K562 (cell line): ENCODE measurements around the gene CD69. TPM values are rescaled to one million over a fixed set of nuclear protein-coding genes. Genes with fewer than 3 reads are reported as not detected.

ENCODE experiments used
- CTBP1 ChIP-seq: fragments of 450-650 bp; IDR thresholded peaks from 2 replicates; pipeline ENCODE4 v1.6.1; 2016; ENCODE audit warnings: borderline replicate concordance
- DACH1 ChIP-seq: fragments of 450-650 bp; IDR thresholded peaks from 2 replicates; pipeline ENCODE4 v1.6.1; 2018; ENCODE audit not compliant: partially characterized antibody
- DPF2 ChIP-seq: fragments of 450-650 bp; IDR thresholded peaks from 2 replicates; pipeline ENCODE4 v1.6.1; 2016
- ETV1 ChIP-seq: fragments of 450-650 bp; conservative IDR thresholded peaks from 2 replicates; pipeline ENCODE4 v1.6.1; 2016; ENCODE audit warnings: missing genetic modification characterization, control low read depth, low read depth, missing compliant biosample characterization
- ETV6 ChIP-seq, 3 experiments: fragments of 150-350 bp in 1 of 3; sonication (generic) in 1 of 3; formaldehyde crosslinking in 1 of 3; IDR thresholded peaks; 2 replicates each; pipeline versions ENCODE4 v1.6.1 to v1.8.0; 2014 to 2022; ENCODE audit warnings: borderline replicate concordance in 2 of 3, low read depth in 2 of 3, antibody characterized with exemption in 1 of 3, low read length in 1 of 3, mild to moderate bottlenecking in 1 of 3, missing genetic modification reagents in 1 of 3
- MAFK ChIP-seq: IDR thresholded peaks from 2 replicates; pipeline ENCODE4 v1.6.1; 2011; ENCODE audit warnings: low read length, improper control_type of control experiment
- NFE2 ChIP-seq: IDR thresholded peaks from 2 replicates; pipeline ENCODE4 v1.6.1; 2014; ENCODE audit warnings: antibody characterized with exemption, low read depth
- POLR2A ChIP-seq: fragments of 450-650 bp; conservative IDR thresholded peaks from 2 replicates; pipeline ENCODE4 v1.6.1; 2016
- POLR2H ChIP-seq: IDR thresholded peaks from 2 replicates; pipeline ENCODE4 v1.6.1; 2016; ENCODE audit warnings: missing genetic modification characterization, low read depth, mild to moderate bottlenecking, control low read depth, missing compliant biosample characterization, moderate library complexity
- RBFOX2 ChIP-seq: fragments of 200-400 bp; formaldehyde crosslinking; IDR thresholded peaks from 2 replicates; pipeline ENCODE4 v1.6.1; 2017; ENCODE audit warnings: low read depth, mild to moderate bottlenecking, low read length, moderate library complexity
- SMC3 ChIP-seq: conservative IDR thresholded peaks from 2 replicates; pipeline ENCODE4 v1.6.1; 2011; ENCODE audit warnings: low read depth, low read length, improper control_type of control experiment; ENCODE audit not compliant: insufficient read depth
- SPI1 ChIP-seq: IDR thresholded peaks from 2 replicates; pipeline ENCODE4 v1.6.1; 2011; ENCODE audit warnings: low read depth, low read length, control low read depth, borderline replicate concordance
- SREBF2 ChIP-seq: sonication (generic); formaldehyde crosslinking; IDR thresholded peaks from 2 replicates; pipeline ENCODE4 v1.4.0; 2020; ENCODE audit warnings: mild to moderate bottlenecking, missing genetic modification reagents
- SUPT5H ChIP-seq: fragments of 450-650 bp; IDR thresholded peaks from 2 replicates; pipeline ENCODE4 v1.6.1; 2016
- TAF15 ChIP-seq: fragments of 200-400 bp; formaldehyde crosslinking; IDR thresholded peaks from 2 replicates; pipeline ENCODE4 v1.6.1; 2017; ENCODE audit warnings: mild to moderate bottlenecking, low read depth, low read length, moderate library complexity
- ZNF146 ChIP-seq: IDR thresholded peaks from one replicate; pipeline ENCODE4 v1.6.1; 2018; ENCODE audit warnings: missing compliant biosample characterization; ENCODE audit not compliant: unreplicated experiment
- ZNF324 ChIP-seq: fragments of 250-450 bp; sonication (Bioruptor Pico); IDR thresholded peaks from 2 replicates; pipeline ENCODE4 v1.4.0; 2020; ENCODE audit warnings: mild to moderate bottlenecking
- polyA plus RNA-seq, 8 experiments: library from polyadenylated mRNA; depleted of rRNA in 4 of 8; stranded (reverse) in 5 of 8; unstranded in 3 of 8; fragments of >200 nt; fragmentation: Nextera tagmentation in 2 of 8; fragmentation: Illumina TruSeq in 1 of 8; extraction: Ambion mirVana in 2 of 8; extraction: Trizol in 1 of 8; gene quantifications; 2 replicates each; pipeline versions ENCODE4 v1.2.1 to v1.2.3, GENCODE V29; 2011 to 2014; ENCODE audit warnings: inconsistent platforms in 1 of 8, missing spikeins in 1 of 8
- total RNA-seq, 7 experiments: library from RNA; depleted of rRNA in 6 of 7; stranded (reverse); fragments of >200 nt in 6 of 7; fragmentation: Illumina TruSeq in 2 of 7; extraction: Trizol in 2 of 7; gene quantifications; 2 replicates each; pipeline versions ENCODE4 v1.2.1 to v1.2.3, GENCODE V29; 2011 to 2021; ENCODE audit warnings: low replicate concordance in 1 of 7
- TF ChIP-seq, protein P1 (sequence below): IDR thresholded peaks from 2 replicates; pipeline ENCODE4 v1.6.1; 2011; ENCODE audit warnings: borderline replicate concordance, low read depth, mild to moderate bottlenecking, moderate library complexity, low read length; ENCODE audit not compliant: insufficient read depth, poor library complexity, severe bottlenecking
- TF ChIP-seq, protein P2 (sequence below): fragments of 250-450 bp; sonication (Bioruptor Pico); IDR thresholded peaks from 2 replicates; pipeline ENCODE4 v1.8.0; 2021; ENCODE audit warnings: mild to moderate bottlenecking, moderate library complexity
- TF ChIP-seq, protein P3 (sequence below): sonication (generic); formaldehyde crosslinking; IDR thresholded peaks from 2 replicates; pipeline ENCODE4 v1.8.1; 2023; ENCODE audit warnings: mild to moderate bottlenecking, missing genetic modification reagents
- TF ChIP-seq, protein P4 (sequence below): fragments of 450-650 bp; IDR thresholded peaks from 2 replicates; pipeline ENCODE4 v1.6.1; 2016; ENCODE audit warnings: missing biosample characterization, missing genetic modification characterization
- TF ChIP-seq, protein P5 (sequence below): fragments of 250-450 bp; sonication (Bioruptor Pico); IDR thresholded peaks from 2 replicates; pipeline ENCODE4 v1.4.0; 2020; ENCODE audit warnings: mild to moderate bottlenecking, moderate library complexity

The CD69 gene
- total and polyA plus RNA-seq, 9 of the 15 experiments (the other 6 are each of a cell fraction or from before 2014, with no cell fraction given), result 11.7 to 243 (median 54.4) TPM

DNA sequence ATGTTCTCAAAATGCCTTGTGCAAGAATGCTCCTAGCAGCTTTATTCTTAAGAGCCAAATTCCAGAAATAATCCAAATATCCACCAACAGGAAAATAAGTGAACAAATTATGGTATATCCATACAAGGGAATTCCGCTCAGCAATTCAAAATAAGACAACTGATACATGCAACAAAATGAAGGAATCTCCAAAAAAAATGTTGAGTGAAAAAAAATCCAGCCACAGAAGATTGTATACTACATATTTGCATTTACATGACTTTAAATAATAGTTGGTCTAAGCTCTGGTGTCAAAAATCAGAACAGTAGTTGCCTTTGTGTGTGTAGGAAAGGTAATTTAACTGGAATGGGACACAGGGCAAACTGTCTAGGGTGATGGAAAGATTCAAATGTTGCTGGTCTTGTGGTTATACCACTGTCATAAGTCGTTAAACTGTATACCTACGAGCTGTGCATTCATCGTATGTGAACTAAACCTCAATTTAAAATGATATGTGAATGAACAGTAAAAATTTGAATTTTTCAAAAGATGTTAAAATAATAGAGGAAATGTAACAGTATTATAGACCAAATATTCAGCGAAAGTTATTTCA lies 3.2 kb downstream of the CD69 start (continued):
- TF ChIP-seq, protein P1, sequence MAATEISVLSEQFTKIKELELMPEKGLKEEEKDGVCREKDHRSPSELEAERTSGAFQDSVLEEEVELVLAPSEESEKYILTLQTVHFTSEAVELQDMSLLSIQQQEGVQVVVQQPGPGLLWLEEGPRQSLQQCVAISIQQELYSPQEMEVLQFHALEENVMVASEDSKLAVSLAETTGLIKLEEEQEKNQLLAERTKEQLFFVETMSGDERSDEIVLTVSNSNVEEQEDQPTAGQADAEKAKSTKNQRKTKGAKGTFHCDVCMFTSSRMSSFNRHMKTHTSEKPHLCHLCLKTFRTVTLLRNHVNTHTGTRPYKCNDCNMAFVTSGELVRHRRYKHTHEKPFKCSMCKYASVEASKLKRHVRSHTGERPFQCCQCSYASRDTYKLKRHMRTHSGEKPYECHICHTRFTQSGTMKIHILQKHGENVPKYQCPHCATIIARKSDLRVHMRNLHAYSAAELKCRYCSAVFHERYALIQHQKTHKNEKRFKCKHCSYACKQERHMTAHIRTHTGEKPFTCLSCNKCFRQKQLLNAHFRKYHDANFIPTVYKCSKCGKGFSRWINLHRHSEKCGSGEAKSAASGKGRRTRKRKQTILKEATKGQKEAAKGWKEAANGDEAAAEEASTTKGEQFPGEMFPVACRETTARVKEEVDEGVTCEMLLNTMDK, result no peak
- TF ChIP-seq ZNF324 (CRISPR knock-in tag), result no peak
- TF ChIP-seq, protein P2, sequence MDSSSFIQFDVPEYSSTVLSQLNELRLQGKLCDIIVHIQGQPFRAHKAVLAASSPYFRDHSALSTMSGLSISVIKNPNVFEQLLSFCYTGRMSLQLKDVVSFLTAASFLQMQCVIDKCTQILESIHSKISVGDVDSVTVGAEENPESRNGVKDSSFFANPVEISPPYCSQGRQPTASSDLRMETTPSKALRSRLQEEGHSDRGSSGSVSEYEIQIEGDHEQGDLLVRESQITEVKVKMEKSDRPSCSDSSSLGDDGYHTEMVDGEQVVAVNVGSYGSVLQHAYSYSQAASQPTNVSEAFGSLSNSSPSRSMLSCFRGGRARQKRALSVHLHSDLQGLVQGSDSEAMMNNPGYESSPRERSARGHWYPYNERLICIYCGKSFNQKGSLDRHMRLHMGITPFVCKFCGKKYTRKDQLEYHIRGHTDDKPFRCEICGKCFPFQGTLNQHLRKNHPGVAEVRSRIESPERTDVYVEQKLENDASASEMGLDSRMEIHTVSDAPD (CRISPR knock-in tag), result no peak
- no peak for TF ChIP-seq SREBF2 (CRISPR knock-in tag)
- no peak for TF ChIP-seq ETV6 (IDR thresholded peaks at IDR 0.05; ENCODE audit: borderline replicate concordance in 1 of 2, low read depth in 2 of 2, low read length in 1 of 2)
- TF ChIP-seq ETV6 (CRISPR knock-in tag; IDR thresholded peaks at IDR 0.05; ENCODE audit: borderline replicate concordance), result no peak
- TF ChIP-seq ETV1, result no peak
- no peak for TF ChIP-seq TAF15
- no peak for TF ChIP-seq MAFK
- peak; percentile 55; the same call in 1 of the 2 replicates for TF ChIP-seq SUPT5H
- TF ChIP-seq, protein P3, sequence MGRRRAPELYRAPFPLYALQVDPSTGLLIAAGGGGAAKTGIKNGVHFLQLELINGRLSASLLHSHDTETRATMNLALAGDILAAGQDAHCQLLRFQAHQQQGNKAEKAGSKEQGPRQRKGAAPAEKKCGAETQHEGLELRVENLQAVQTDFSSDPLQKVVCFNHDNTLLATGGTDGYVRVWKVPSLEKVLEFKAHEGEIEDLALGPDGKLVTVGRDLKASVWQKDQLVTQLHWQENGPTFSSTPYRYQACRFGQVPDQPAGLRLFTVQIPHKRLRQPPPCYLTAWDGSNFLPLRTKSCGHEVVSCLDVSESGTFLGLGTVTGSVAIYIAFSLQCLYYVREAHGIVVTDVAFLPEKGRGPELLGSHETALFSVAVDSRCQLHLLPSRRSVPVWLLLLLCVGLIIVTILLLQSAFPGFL (CRISPR knock-in tag), result no peak
- TF ChIP-seq POLR2H (tag), result 0 out of 2 replicates have a peak, but pooled peaks have one; percentile 53
- TF ChIP-seq DACH1, result no peak
- TF ChIP-seq NFE2, result no peak
- TF ChIP-seq CTBP1, result no peak
- TF ChIP-seq SPI1, result no peak
- TF ChIP-seq, protein P4, sequence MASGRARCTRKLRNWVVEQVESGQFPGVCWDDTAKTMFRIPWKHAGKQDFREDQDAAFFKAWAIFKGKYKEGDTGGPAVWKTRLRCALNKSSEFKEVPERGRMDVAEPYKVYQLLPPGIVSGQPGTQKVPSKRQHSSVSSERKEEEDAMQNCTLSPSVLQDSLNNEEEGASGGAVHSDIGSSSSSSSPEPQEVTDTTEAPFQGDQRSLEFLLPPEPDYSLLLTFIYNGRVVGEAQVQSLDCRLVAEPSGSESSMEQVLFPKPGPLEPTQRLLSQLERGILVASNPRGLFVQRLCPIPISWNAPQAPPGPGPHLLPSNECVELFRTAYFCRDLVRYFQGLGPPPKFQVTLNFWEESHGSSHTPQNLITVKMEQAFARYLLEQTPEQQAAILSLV (tag), result no peak
- peak; percentile 51 for TF ChIP-seq POLR2A
- no peak for TF ChIP-seq SMC3
- TF ChIP-seq, protein P5, sequence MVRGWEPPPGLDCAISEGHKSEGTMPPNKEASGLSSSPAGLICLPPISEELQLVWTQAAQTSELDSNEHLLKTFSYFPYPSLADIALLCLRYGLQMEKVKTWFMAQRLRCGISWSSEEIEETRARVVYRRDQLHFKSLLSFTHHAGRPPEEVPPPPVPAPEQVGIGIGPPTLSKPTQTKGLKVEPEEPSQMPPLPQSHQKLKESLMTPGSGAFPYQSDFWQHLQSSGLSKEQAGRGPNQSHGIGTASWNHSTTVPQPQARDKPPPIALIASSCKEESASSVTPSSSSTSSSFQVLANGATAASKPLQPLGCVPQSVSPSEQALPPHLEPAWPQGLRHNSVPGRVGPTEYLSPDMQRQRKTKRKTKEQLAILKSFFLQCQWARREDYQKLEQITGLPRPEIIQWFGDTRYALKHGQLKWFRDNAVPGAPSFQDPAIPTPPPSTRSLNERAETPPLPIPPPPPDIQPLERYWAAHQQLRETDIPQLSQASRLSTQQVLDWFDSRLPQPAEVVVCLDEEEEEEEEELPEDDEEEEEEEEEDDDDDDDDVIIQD (CRISPR knock-in tag), result no peak
- TF ChIP-seq DPF2, result no peak
- TF ChIP-seq RBFOX2, result peak; percentile 73
- TF ChIP-seq ZNF146 (CRISPR knock-in tag), result no peak
